Measurements from ENCODE around the gene TMEM35B.
"Not testable (repeated sequence)": the region's sequence is repeated elsewhere in the genome, so short reads cannot be mapped to it uniquely, and the experiment has no call there.

Gene TMEM35B

GRCh38 chr1:34970220-34970735, 14.9 kb downstream of the TMEM35B start:
- H3K36me3 ChIP-seq (replicated peaks), result no peaks in the 10 kb centered on the region
- H3K4me3 ChIP-seq, result no peak overlapping the region
- DNase-seq (ENCODE audit: low spot score in 2 of 2), result peak in 1 of 2 experiments; percentile 10
- H3K27me3 ChIP-seq (ENCODE audit: low read depth), result no peaks in the 10 kb centered on the region
- peaks cover 10% of the 10 kb centered on the region for H3K4me1 ChIP-seq
- in situ Hi-C loops (cut with MboI; ENCODE audit: low sequenced_read_pairs), result no loop called here
- H3K9me3 ChIP-seq, result peaks cover 5% of the 10 kb centered on the region; the same call in 1 of the 2 replicates

- H3K9me3 ChIP-seq; H3K4me3 ChIP-seq; H3K27me3 ChIP-seq (ENCODE audit: low read depth); DNase-seq (ENCODE audit: low spot score in 2 of 2); H3K36me3 ChIP-seq (replicated peaks); in situ Hi-C loops (cut with MboI; ENCODE audit: low sequenced_read_pairs): not testable (repeated sequence)
- H3K4me1 ChIP-seq, result peaks cover 10% of the 10 kb centered on the region
These were observed 16.9 kb downstream of the TMEM35B start for GRCh38 chr1:34968297-34968696.

GRCh38 chr1:34967672-34968071, 17.5 kb downstream of the TMEM35B start:
- H3K9me3 ChIP-seq; in situ Hi-C loops (cut with MboI; ENCODE audit: low sequenced_read_pairs); DNase-seq (ENCODE audit: low spot score in 2 of 2); H3K36me3 ChIP-seq (replicated peaks); H3K4me3 ChIP-seq; H3K27me3 ChIP-seq (ENCODE audit: low read depth): not testable (repeated sequence)
- H3K4me1 ChIP-seq, result peaks cover 10% of the 10 kb centered on the region

- H3K27me3 ChIP-seq (ENCODE audit: low read depth), result no peaks in the 10 kb centered on the region
- peaks cover 5% of the 10 kb centered on the region; the same call in 1 of the 2 replicates for H3K9me3 ChIP-seq
- in situ Hi-C loops (cut with MboI; ENCODE audit: low sequenced_read_pairs), result no loop called here
- H3K4me1 ChIP-seq, result peaks cover 2% of the 10 kb centered on the region
- H3K36me3 ChIP-seq (replicated peaks), result no peaks in the 10 kb centered on the region
- no peak for DNase-seq (ENCODE audit: low spot score in 2 of 2)
- no peak overlapping the region for H3K4me3 ChIP-seq
These were observed 19.6 kb downstream of the TMEM35B start for GRCh38 chr1:34965597-34965996.

- Histone ChIP-seq H3K27me3 (ENCODE audit: low read depth) (no peaks in the 10 kb centered on the region), H3K36me3 (replicated peaks) (no peaks in the 10 kb centered on the region), H3K4me3 (no peak overlapping the region), H3K4me1 (no peaks in the 10 kb centered on the region), H3K9me3 (no peaks in the 10 kb centered on the region)
- no peak for DNase-seq (ENCODE audit: low spot score in 2 of 2)
- in situ Hi-C loops (cut with MboI; ENCODE audit: low sequenced_read_pairs), result no loop called here
These were observed 34.7 kb downstream of the TMEM35B start for GRCh38 chr1:34950428-34950827.

GRCh38 chr1:34948739-34949138, 36.4 kb downstream of the TMEM35B start:
- in situ Hi-C loops (cut with MboI; ENCODE audit: low sequenced_read_pairs); H3K9me3 ChIP-seq; DNase-seq (ENCODE audit: low spot score in 2 of 2); H3K27me3 ChIP-seq (ENCODE audit: low read depth); H3K36me3 ChIP-seq (replicated peaks); H3K4me3 ChIP-seq; H3K4me1 ChIP-seq: not testable (repeated sequence)

GRCh38 chr1:34947641-34948314, 37.4 kb downstream of the TMEM35B start:
- H3K4me3 ChIP-seq; in situ Hi-C loops (cut with MboI; ENCODE audit: low sequenced_read_pairs); DNase-seq (ENCODE audit: low spot score in 2 of 2); H3K27me3 ChIP-seq (ENCODE audit: low read depth); H3K9me3 ChIP-seq; H3K36me3 ChIP-seq (replicated peaks); H3K4me1 ChIP-seq: not testable (repeated sequence)

- DNase-seq (ENCODE audit: low spot score in 2 of 2), result no peak
- H3K4me1 ChIP-seq, result no peaks in the 10 kb centered on the region
- in situ Hi-C loops (cut with MboI; ENCODE audit: low sequenced_read_pairs), result no loop called here
- H3K4me3 ChIP-seq, result no peak overlapping the region
- H3K9me3 ChIP-seq, result no peaks in the 10 kb centered on the region
- no peaks in the 10 kb centered on the region for H3K36me3 ChIP-seq (replicated peaks)
- H3K27me3 ChIP-seq (ENCODE audit: low read depth), result 0 out of 2 replicates have a peak, but pooled peaks cover 4% of the 10 kb centered on the region
These were observed 38.9 kb downstream of the TMEM35B start for GRCh38 chr1:34946211-34946610.

- H3K4me1 ChIP-seq; H3K9me3 ChIP-seq; H3K36me3 ChIP-seq (replicated peaks); H3K4me3 ChIP-seq; in situ Hi-C loops (cut with MboI; ENCODE audit: low sequenced_read_pairs); DNase-seq (ENCODE audit: low spot score in 2 of 2); H3K27me3 ChIP-seq (ENCODE audit: low read depth): not testable (repeated sequence)
These were observed 43.3 kb downstream of the TMEM35B start for GRCh38 chr1:34941798-34942197.
